ENCODE data around the gene SCYGR7. TPM values are rescaled to one million over a fixed set of nuclear protein-coding genes. Genes with fewer than 3 reads are reported as not detected.

The SCYGR7 gene
- not detected in 2 replicates for total RNA-seq
- not detected in 2 replicates for polyA plus RNA-seq

- 81% methylated on average over 5 of the region's 5 CpGs for WGBS (ENCODE audit: low lambda C conversion rate, missing lambda C conversion rate)
- no peak within 1 kb of the TSS for H3K4me3 ChIP-seq
- H3K27me3 ChIP-seq = no peaks in the 10 kb centered on the region
- no peaks in the 10 kb centered on the region for H3K9me2 ChIP-seq (replicated peaks; ENCODE audit: insufficient read depth)
- no peaks in the 10 kb centered on the region for H3K9me3 ChIP-seq (ENCODE audit: low read depth)
- H2AFZ ChIP-seq = no peak within 1 kb of the TSS
- H3K4me1 ChIP-seq (ENCODE audit: insufficient read depth) = peaks cover 6% of the 10 kb centered on the region
- H3K4me2 ChIP-seq = no peak within 1 kb of the TSS
- no peak for DNase-seq (ENCODE audit: low spot score)
- H4K20me1 ChIP-seq (ENCODE audit: insufficient read depth, poor library complexity, severe bottlenecking) = no peaks in the 10 kb centered on the region
- no peak within 1 kb of the TSS for H3K27ac ChIP-seq
- no peaks in the 10 kb centered on the region for H3K79me2 ChIP-seq
- TF ChIP-seq EZH2 (IDR thresholded peaks at IDR 0.05; ENCODE audit: borderline replicate concordance) = no peak
- TF ChIP-seq EZH2phosphoT487 (IDR thresholded peaks at IDR 0.05; ENCODE audit: low read depth, severe bottlenecking, unreplicated experiment) = no peak
- TF ChIP-seq CTCF (IDR thresholded peaks at IDR 0.05; ENCODE audit: poor library complexity) = no peak
- H3K36me3 ChIP-seq (replicated peaks; ENCODE audit: insufficient read depth, low read depth) = no peaks in the 10 kb centered on the region
Measured at GRCh38 chr2:227728035-227728434, at the start of gene SCYGR7. Gene SCYGR7, plus strand, starts transcription at chr2:227728335. Its CDS starts 0 bp downstream, at chr2:227728335.

- no peak for DNase-seq (ENCODE audit: low spot score)
- no peaks in the 10 kb centered on the region for H3K27me3 ChIP-seq
- no peaks in the 10 kb centered on the region for H3K79me2 ChIP-seq
- no peaks in the 10 kb centered on the region for H3K9me3 ChIP-seq (ENCODE audit: low read depth)
- H3K4me2 ChIP-seq = no peak overlapping the region
- TF ChIP-seq CTCF (IDR thresholded peaks at IDR 0.05; ENCODE audit: poor library complexity) (no peak), EZH2phosphoT487 (IDR thresholded peaks at IDR 0.05; ENCODE audit: low read depth, severe bottlenecking, unreplicated experiment) (no peak)
- H3K9me2 ChIP-seq (replicated peaks; ENCODE audit: insufficient read depth) = no peaks in the 10 kb centered on the region
- no peak overlapping the region for H3K27ac ChIP-seq
- WGBS (ENCODE audit: low lambda C conversion rate, missing lambda C conversion rate) = 92% methylated on average over 5 of the region's 5 CpGs
- H3K4me1 ChIP-seq (ENCODE audit: insufficient read depth) = no peaks in the 10 kb centered on the region
- no peak overlapping the region for H3K4me3 ChIP-seq
- H4K20me1 ChIP-seq (ENCODE audit: insufficient read depth, poor library complexity, severe bottlenecking) = no peaks in the 10 kb centered on the region
- no peaks in the 10 kb centered on the region for H3K36me3 ChIP-seq (replicated peaks; ENCODE audit: insufficient read depth, low read depth)
- no peak overlapping the region for H2AFZ ChIP-seq
Measured at GRCh38 chr2:227684258-227684657, 43.9 kb upstream of the SCYGR7 start.

GRCh38 chr2:227687189-227687588, 40.9 kb upstream of the SCYGR7 start:
- Histone ChIP-seq H3K4me3 (no peak overlapping the region), H3K9me3 (ENCODE audit: low read depth) (no peaks in the 10 kb centered on the region)

More at GRCh38 chr2:227687189-227687588, 40.9 kb upstream of the SCYGR7 start:
- H3K36me3 ChIP-seq (replicated peaks; ENCODE audit: insufficient read depth, low read depth) = no peaks in the 10 kb centered on the region
- H3K27me3 ChIP-seq = no peaks in the 10 kb centered on the region
- no peak overlapping the region for H3K4me2 ChIP-seq
- no peak overlapping the region for H2AFZ ChIP-seq
- TF ChIP-seq CTCF (IDR thresholded peaks at IDR 0.05; ENCODE audit: poor library complexity) (no peak), EZH2phosphoT487 (IDR thresholded peaks at IDR 0.05; ENCODE audit: low read depth, severe bottlenecking, unreplicated experiment) (no peak), EZH2 (IDR thresholded peaks at IDR 0.05; ENCODE audit: borderline replicate concordance) (no peak)
- H3K27ac ChIP-seq = no peak overlapping the region
- no peaks in the 10 kb centered on the region for H3K9me2 ChIP-seq (replicated peaks; ENCODE audit: insufficient read depth)
- H3K79me2 ChIP-seq = peaks cover 3% of the 10 kb centered on the region
- H3K4me1 ChIP-seq (ENCODE audit: insufficient read depth) = no peaks in the 10 kb centered on the region
- H4K20me1 ChIP-seq (ENCODE audit: insufficient read depth, poor library complexity, severe bottlenecking) = no peaks in the 10 kb centered on the region
- WGBS (ENCODE audit: low lambda C conversion rate, missing lambda C conversion rate) = 85% methylated on average over 3 of the region's 3 CpGs
- DNase-seq (ENCODE audit: low spot score) = no peak

Measured in hepatocyte (in vitro differentiated cells).